ENCODE data around the gene SLC17A1. TPM values are rescaled to one million over a fixed set of nuclear protein-coding genes. Genes with fewer than 3 reads are reported as not detected.

SLC17A1 gene
- total and polyA plus RNA-seq, 10 of the 15 experiments (the other 5 are each of a cell fraction or from before 2014, with no cell fraction given) = not detected

DNA sequence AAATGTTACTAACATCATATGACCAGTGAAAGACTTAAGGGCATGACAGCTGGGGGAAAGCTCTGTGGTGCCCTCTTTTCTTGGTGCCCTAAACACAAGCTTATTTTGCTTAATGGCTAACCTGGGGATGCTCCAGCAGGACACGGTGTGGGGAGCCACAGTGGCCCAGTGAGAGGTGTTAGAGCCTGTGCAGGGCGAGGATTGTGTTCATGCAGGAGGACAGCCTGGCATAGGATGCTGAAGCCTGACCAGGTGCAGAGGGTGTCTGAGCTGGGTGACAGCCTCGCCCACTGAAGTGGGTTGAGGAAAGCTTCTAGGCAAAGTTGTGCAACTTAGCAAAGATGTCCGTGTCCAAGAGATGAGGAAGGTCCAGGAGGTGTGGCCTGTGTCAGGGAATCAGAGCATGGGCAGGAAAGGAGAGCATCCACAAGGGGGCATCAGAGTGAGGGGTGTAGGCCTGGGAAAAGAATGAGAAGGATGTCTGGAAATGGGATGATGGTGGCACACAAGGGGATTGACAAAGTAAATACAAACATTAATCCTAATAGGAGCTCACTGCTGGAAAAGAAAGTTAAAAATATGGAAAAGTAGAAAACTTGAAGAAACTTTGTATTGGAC is 43.4 kb downstream of the SLC17A1 start (continued):
- TF ChIP-seq RAD21 (IDR thresholded peaks at IDR 0.05; ENCODE audit: insufficient read depth, low read depth, low read length) (peak; percentile 58), GABPA (IDR thresholded peaks at IDR 0.05; ENCODE audit: low read depth) (no peak), NR2C1 (IDR thresholded peaks at IDR 0.05) (no peak), EZH2 (IDR thresholded peaks at IDR 0.05; ENCODE audit: borderline replicate concordance, control insufficient read depth, low read depth, low read length) (no peak), LARP7 (IDR thresholded peaks at IDR 0.05) (no peak), CREB1 (IDR thresholded peaks at IDR 0.05; ENCODE audit: low read depth) (no peak)
- TF ChIP-seq, protein P1, sequence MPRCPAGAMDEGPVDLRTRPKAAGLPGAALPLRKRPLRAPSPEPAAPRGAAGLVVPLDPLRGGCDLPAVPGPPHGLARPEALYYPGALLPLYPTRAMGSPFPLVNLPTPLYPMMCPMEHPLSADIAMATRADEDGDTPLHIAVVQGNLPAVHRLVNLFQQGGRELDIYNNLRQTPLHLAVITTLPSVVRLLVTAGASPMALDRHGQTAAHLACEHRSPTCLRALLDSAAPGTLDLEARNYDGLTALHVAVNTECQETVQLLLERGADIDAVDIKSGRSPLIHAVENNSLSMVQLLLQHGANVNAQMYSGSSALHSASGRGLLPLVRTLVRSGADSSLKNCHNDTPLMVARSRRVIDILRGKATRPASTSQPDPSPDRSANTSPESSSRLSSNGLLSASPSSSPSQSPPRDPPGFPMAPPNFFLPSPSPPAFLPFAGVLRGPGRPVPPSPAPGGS (IDR thresholded peaks at IDR 0.05; ENCODE audit: borderline replicate concordance, insufficient read depth, low read depth, low read length, poor library complexity, severe bottlenecking) = no peak
- TF ChIP-seq, protein P2, sequence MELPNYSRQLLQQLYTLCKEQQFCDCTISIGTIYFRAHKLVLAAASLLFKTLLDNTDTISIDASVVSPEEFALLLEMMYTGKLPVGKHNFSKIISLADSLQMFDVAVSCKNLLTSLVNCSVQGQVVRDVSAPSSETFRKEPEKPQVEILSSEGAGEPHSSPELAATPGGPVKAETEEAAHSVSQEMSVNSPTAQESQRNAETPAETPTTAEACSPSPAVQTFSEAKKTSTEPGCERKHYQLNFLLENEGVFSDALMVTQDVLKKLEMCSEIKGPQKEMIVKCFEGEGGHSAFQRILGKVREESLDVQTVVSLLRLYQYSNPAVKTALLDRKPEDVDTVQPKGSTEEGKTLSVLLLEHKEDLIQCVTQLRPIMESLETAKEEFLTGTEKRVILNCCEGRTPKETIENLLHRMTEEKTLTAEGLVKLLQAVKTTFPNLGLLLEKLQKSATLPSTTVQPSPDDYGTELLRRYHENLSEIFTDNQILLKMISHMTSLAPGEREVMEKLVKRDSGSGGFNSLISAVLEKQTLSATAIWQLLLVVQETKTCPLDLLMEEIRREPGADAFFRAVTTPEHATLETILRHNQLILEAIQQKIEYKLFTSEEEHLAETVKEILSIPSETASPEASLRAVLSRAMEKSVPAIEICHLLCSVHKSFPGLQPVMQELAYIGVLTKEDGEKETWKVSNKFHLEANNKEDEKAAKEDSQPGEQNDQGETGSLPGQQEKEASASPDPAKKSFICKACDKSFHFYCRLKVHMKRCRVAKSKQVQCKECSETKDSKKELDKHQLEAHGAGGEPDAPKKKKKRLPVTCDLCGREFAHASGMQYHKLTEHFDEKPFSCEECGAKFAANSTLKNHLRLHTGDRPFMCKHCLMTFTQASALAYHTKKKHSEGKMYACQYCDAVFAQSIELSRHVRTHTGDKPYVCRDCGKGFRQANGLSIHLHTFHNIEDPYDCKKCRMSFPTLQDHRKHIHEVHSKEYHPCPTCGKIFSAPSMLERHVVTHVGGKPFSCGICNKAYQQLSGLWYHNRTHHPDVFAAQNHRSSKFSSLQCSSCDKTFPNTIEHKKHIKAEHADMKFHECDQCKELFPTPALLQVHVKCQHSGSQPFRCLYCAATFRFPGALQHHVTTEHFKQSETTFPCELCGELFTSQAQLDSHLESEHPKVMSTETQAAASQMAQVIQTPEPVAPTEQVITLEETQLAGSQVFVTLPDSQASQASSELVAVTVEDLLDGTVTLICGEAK (IDR thresholded peaks at IDR 0.05; ENCODE audit: borderline replicate concordance) = no peak

All from GM12878 (cell line).